Measurements from ENCODE around the gene CCND1. TPM values are rescaled to one million over a fixed set of nuclear protein-coding genes. Genes with fewer than 3 reads are reported as not detected.

CCND1 gene
- total and polyA plus RNA-seq, 2 of the 8 experiments (the other 6 are each of a cell fraction or from before 2014, with no cell fraction given) = 64.5 to 170 TPM

GRCh38 chr11:69658626-69659450 is 17.9 kb downstream of the CCND1 start:
- Histone ChIP-seq H3K79me2 (ENCODE audit: control insufficient read depth in 1 of 2, insufficient read depth in 2 of 2, low read length in 2 of 2) (no peaks in the 10 kb centered on the region), H2BK5ac (ENCODE audit: low read depth, low read length) (peak overlapping the region; percentile 9; the same call in 1 of the 2 replicates), H3K4ac (replicated peaks; ENCODE audit: insufficient read length, low read depth, low read length) (peak overlapping the region; percentile 5), H2BK12ac (ENCODE audit: low read depth, low read length) (peak overlapping the region; percentile 94), H3K56ac (replicated peaks; ENCODE audit: insufficient read length, low read depth, low read length) (no peak overlapping the region), H2BK15ac (ENCODE audit: low read length) (peak overlapping the region; percentile 83), H3K23ac (ENCODE audit: insufficient read length) (no peak overlapping the region), H3K36me3 (ENCODE audit: control insufficient read depth in 2 of 4, insufficient read depth in 4 of 4, low read length in 3 of 4) (peaks cover 0 to 7% (median 4%) of the 10 kb centered on the region in 4 experiments; a peak in 4 of 8 replicates), H3K27me3 (replicated peaks in 1 of 4; ENCODE audit: control insufficient read depth in 3 of 4, extremely low read depth in 1 of 4, insufficient read depth in 3 of 4, low read length in 3 of 4) (no peaks in the 10 kb centered on the region; a peak in 1 of 7 replicates), H3K79me1 (ENCODE audit: low read depth, low read length) (no peaks in the 10 kb centered on the region), H2BK120ac (replicated peaks; ENCODE audit: low read depth, low read length) (peak overlapping the region; percentile 30), H3K18ac (ENCODE audit: extremely low read depth, low read length) (peak overlapping the region; percentile 52), H4K91ac (replicated peaks; ENCODE audit: insufficient read length, low read length) (peak overlapping the region; percentile 20), H2BK20ac (ENCODE audit: low read length) (peak overlapping the region; percentile 55; the same call in 1 of the 2 replicates), H3K9me3 (ENCODE audit: insufficient read depth in 2 of 2, low read depth in 1 of 2, low read length in 1 of 2) (no peaks in the 10 kb centered on the region), H3K9ac (replicated peaks in 1 of 4; ENCODE audit: extremely low read depth in 1 of 4, low read depth in 3 of 4, low read length in 3 of 4) (peak overlapping the region in 1 of 4 experiments; percentile 27; a peak in 2 of 7 replicates), H3K4me1 (replicated peaks in 1 of 4; ENCODE audit: control insufficient read depth in 3 of 4, insufficient read depth in 4 of 4, low read length in 3 of 4) (peaks cover 5 to 18% (median 13%) of the 10 kb centered on the region in 4 experiments), H2AK5ac (ENCODE audit: low read depth, low read length) (0 out of 2 replicates have a peak overlapping the region, but pooled peaks have one; percentile 11), H3K27ac (ENCODE audit: low read depth, low read length) (no peak overlapping the region), H3K23me2 (ENCODE audit: low read depth, low read length) (no peaks in the 10 kb centered on the region), H3K14ac (ENCODE audit: insufficient read length) (no peak overlapping the region), H4K20me1 (replicated peaks in 1 of 2; ENCODE audit: control insufficient read depth in 1 of 2, insufficient read depth in 2 of 2, low read length in 2 of 2) (no peaks in the 10 kb centered on the region), H4K5ac (ENCODE audit: insufficient read length, low read depth, low read length) (peak overlapping the region; percentile 5), H3K4me2 (ENCODE audit: insufficient read depth in 1 of 2, low read depth in 2 of 2, low read length in 2 of 2) (no peak overlapping the region), H4K8ac (ENCODE audit: extremely low read depth, insufficient read depth, low read length) (peak overlapping the region; percentile 17; the same call in 1 of the 2 replicates), H3K4me3 (ENCODE audit: extremely low read depth in 1 of 4, insufficient read depth in 2 of 4, low read depth in 3 of 4, low read length in 4 of 4) (no peak overlapping the region; a peak in 1 of 8 replicates), H2AFZ (ENCODE audit: low read length) (peak overlapping the region; percentile 54)
- ChIA-PET CTCF (ENCODE audit: partially characterized antibody) (interaction anchor here (0.6 to 8.4 kb wide), 14 partner anchors 11 to 815 kb away, joined by 3 to 81 read pairs (median 4); partner anchors contain the start of gene LTO1), POLR2A (ENCODE audit: partially characterized antibody) (interaction anchor here (1.0 to 10.9 kb wide), 8 partner anchors 9 to 545 kb away, joined by 3 to 197 read pairs (median 4); partner anchors contain the start of genes CCND1 and FGF19)
- WGBS, 2 experiments (ENCODE audit: extremely low coverage in 1 of 2, insufficient coverage in 1 of 2, insufficient read length in 1 of 2, insufficient replicate concordance in 2 of 2, low coverage in 1 of 2, low lambda C conversion rate in 2 of 2, missing lambda C conversion rate in 1 of 2) = 87% methylated on average over 18 of the region's 18 CpGs; no CpG with 5 or more reads in 1 of the 2 experiments
- DNase-seq (ENCODE audit: low read depth in 1 of 2, low spot score in 2 of 2) (no peak), FAIRE-seq (no peak)
- TF ChIP-seq ZNF274 (IDR thresholded peaks at IDR 0.05; ENCODE audit: borderline replicate concordance, extremely low read depth, low read length) (no peak), SIN3A (conservative IDR thresholded peaks at IDR 0.05 in 1 of 2, IDR thresholded peaks at IDR 0.05 in 1 of 2; ENCODE audit: low read depth in 1 of 2, low read length in 2 of 2) (no peak), CBX8 (IDR thresholded peaks at IDR 0.05; ENCODE audit: borderline replicate concordance, low read depth, low read length) (no peak), RFX5 (IDR thresholded peaks at IDR 0.05; ENCODE audit: borderline replicate concordance, low read depth, low read length) (no peak), TBP (IDR thresholded peaks at IDR 0.05; ENCODE audit: low read depth, low read length) (no peak), JUN (IDR thresholded peaks at IDR 0.05; ENCODE audit: low read depth, low read length) (no peak), SIRT6 (IDR thresholded peaks at IDR 0.05; ENCODE audit: low read length) (no peak), RBBP5 (IDR thresholded peaks at IDR 0.05; ENCODE audit: borderline replicate concordance, low read depth, low read length) (no peak), CTBP2 (IDR thresholded peaks at IDR 0.05; ENCODE audit: borderline replicate concordance, insufficient read depth, insufficient read length, low read length) (no peak)
- TF ChIP-seq, protein P1, sequence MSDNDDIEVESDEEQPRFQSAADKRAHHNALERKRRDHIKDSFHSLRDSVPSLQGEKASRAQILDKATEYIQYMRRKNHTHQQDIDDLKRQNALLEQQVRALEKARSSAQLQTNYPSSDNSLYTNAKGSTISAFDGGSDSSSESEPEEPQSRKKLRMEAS (IDR thresholded peaks at IDR 0.05) = no peak

Measured in H1 (cell line).